T1000 (cell line): ENCODE measurements around the gene GULP1.
"Not testable (repeated sequence)": the region's sequence is repeated elsewhere in the genome, so short reads cannot be mapped to it uniquely, and the experiment has no call there.

ENCODE experiments used
- DNase-seq: peaks from one replicate; lab custom pipeline; 2025; ENCODE audit warnings: mixed read lengths; lab: John Stamatoyannopoulos, UW

GULP1 gene

GRCh38 chr2:188291617-188292347, at the start of gene GULP1:
Gene GULP1 (plus strand): TSS chr2:188291874. CDS start chr2:188477703, 185,829 bp downstream.
- peak; percentile 18 for DNase-seq

GRCh38 chr2:188243381-188243780, 48.3 kb upstream of the GULP1 start:
- DNase-seq = no peak

- DNase-seq = no peak
Measured at GRCh38 chr2:188244383-188244782, 47.3 kb upstream of the GULP1 start.

- no peak for DNase-seq
Measured at GRCh38 chr2:188245230-188245629, 46.4 kb upstream of the GULP1 start.

GRCh38 chr2:188248513-188248912, 43.2 kb upstream of the GULP1 start:
- DNase-seq = no peak

GRCh38 chr2:188251034-188251433, 40.6 kb upstream of the GULP1 start:
- DNase-seq = no peak

- no peak for DNase-seq
Measured at GRCh38 chr2:188256420-188256819, 35.3 kb upstream of the GULP1 start.

- no peak for DNase-seq
Measured at GRCh38 chr2:188265315-188265714, 26.4 kb upstream of the GULP1 start.

GRCh38 chr2:188267776-188268175, 23.9 kb upstream of the GULP1 start:
- no peak for DNase-seq

GRCh38 chr2:188269004-188269403, 22.7 kb upstream of the GULP1 start:
- DNase-seq = no peak

- DNase-seq = no peak
Measured at GRCh38 chr2:188272121-188272520, 19.6 kb upstream of the GULP1 start.

- DNase-seq = no peak
Measured at GRCh38 chr2:188274274-188274673, 17.4 kb upstream of the GULP1 start.

GRCh38 chr2:188276255-188276654, 15.4 kb upstream of the GULP1 start:
- no peak for DNase-seq

GRCh38 chr2:188277786-188278185, 13.9 kb upstream of the GULP1 start:
- DNase-seq = no peak

- no peak for DNase-seq
Measured at GRCh38 chr2:188278388-188279092, 13.1 kb upstream of the GULP1 start.

GRCh38 chr2:188279093-188279445, 12.6 kb upstream of the GULP1 start:
- DNase-seq = no peak

- no peak for DNase-seq
Measured at GRCh38 chr2:188280811-188281222, 10.9 kb upstream of the GULP1 start.

GRCh38 chr2:188282907-188283306, 8.8 kb upstream of the GULP1 start:
- DNase-seq = no peak

GRCh38 chr2:188284251-188284650, 7.4 kb upstream of the GULP1 start:
- not testable (repeated sequence) for DNase-seq

- DNase-seq = no peak
Measured at GRCh38 chr2:188285049-188285448, 6.6 kb upstream of the GULP1 start.

- no peak for DNase-seq
Measured at GRCh38 chr2:188285774-188286173, 5.9 kb upstream of the GULP1 start.

- DNase-seq = no peak
Measured at GRCh38 chr2:188291142-188291616, 495 bp upstream of the GULP1 start.
